Activated CD8-positive, alpha-beta T cell treated with anti-CD3 and anti-CD28 coated beads for 36 hours (primary cell): ENCODE measurements around the gene C14orf39. TPM values are rescaled to one million over a fixed set of nuclear protein-coding genes. Genes with fewer than 3 reads are reported as not detected.

ENCODE experiments used
- ATAC-seq: fragments of 200-7000 bp; cut with Tn5 transposase; one replicate; pipeline ENCODE4 v1.10.0; 2021; ENCODE audit warnings: mild to moderate bottlenecking, moderate library complexity
- CTCF ChIA-PET: fragments of 350-600 bp; sonication (Branson Sonifier 250); formaldehyde crosslinking; loops from one replicate; lab custom pipeline; 2021; ENCODE audit warnings: antibody characterized with exemption; lab: Charles Lee
- POLR2A ChIA-PET: fragments of 350-600 bp; sonication (Branson Sonifier 250); formaldehyde crosslinking; loops from one replicate; lab custom pipeline; 2021; ENCODE audit warnings: antibody characterized with exemption; lab: Charles Lee
- DNase-seq: peaks from one replicate; pipeline ENCODE4 v3.0.0-alpha.2; 2020
- H3K27ac Mint-ChIP-seq: one replicate; pipeline ENCODE4 v1.8.0; 2021; ENCODE audit warnings: mild to moderate bottlenecking, mixed read lengths
- H3K27me3 Mint-ChIP-seq: one replicate; pipeline ENCODE4 v1.8.0; 2021; ENCODE audit warnings: mixed read lengths
- H3K36me3 Mint-ChIP-seq: one replicate; pipeline ENCODE4 v1.8.0; 2021; ENCODE audit warnings: low read depth, mixed read lengths
- H3K4me1 Mint-ChIP-seq: one replicate; pipeline ENCODE4 v1.8.0; 2021; ENCODE audit warnings: low read depth, mixed read lengths
- H3K4me3 Mint-ChIP-seq: one replicate; pipeline ENCODE4 v1.8.0; 2021; ENCODE audit warnings: mild to moderate bottlenecking, moderate library complexity, mixed read lengths
- H3K9me3 Mint-ChIP-seq: one replicate; pipeline ENCODE4 v1.8.0; 2021; ENCODE audit warnings: mixed read lengths
- CTCF ChIP-seq: fragments of 200-600 bp; IDR thresholded peaks from one replicate; pipeline ENCODE4 v1.8.0; 2022; ENCODE audit warnings: antibody characterized with exemption, mild to moderate bottlenecking
- intact Hi-C: fragments of 100-400 bp; cut with micrococcal nuclease; formaldehyde crosslinking; loops from one replicate; pipeline ENCODE4 v1.10.0; 2022
- total RNA-seq, 2 experiments: library from RNA; stranded (reverse); gene quantifications; one replicate each; pipeline ENCODE4 v1.2.3, GENCODE V29; 2021

Gene C14orf39
- total RNA-seq, 2 experiments from 2014 or later: not detected

- Mint-ChIP-seq H3K4me3 (no peak overlapping the region), H3K9me3 (no peaks in the 10 kb centered on the region), H3K27ac (no peak overlapping the region), H3K27me3 (peaks cover 72% of the 10 kb centered on the region), H3K36me3 (no peaks in the 10 kb centered on the region), H3K4me1 (peaks cover 21% of the 10 kb centered on the region)
- ChIA-PET POLR2A (no interaction called here), CTCF (interaction anchor here (1.0 kb wide), 1 partner anchor 153 kb away, joined by 3 read pairs; no protein-coding TSS in a partner anchor)
- ATAC-seq (no peak), DNase-seq (no peak)
- TF ChIP-seq CTCF: no peak
- intact Hi-C loops: no loop called here
Measured at GRCh38 chr14:60506985-60507829, 21.3 kb upstream of the C14orf39 start.

- TF ChIP-seq CTCF: no peak
- DNase-seq: no peak
- Mint-ChIP-seq H3K4me3 (no peak overlapping the region), H3K9me3 (no peaks in the 10 kb centered on the region), H3K27me3 (peaks cover 69% of the 10 kb centered on the region), H3K27ac (no peak overlapping the region), H3K36me3 (no peaks in the 10 kb centered on the region), H3K4me1 (peaks cover 21% of the 10 kb centered on the region)
- intact Hi-C loops: no loop called here
- no peak for ATAC-seq
- ChIA-PET CTCF (interaction anchor here (1.0 kb wide), 2 partner anchors 153 to 156 kb away, joined by 3 read pairs; no protein-coding TSS in a partner anchor), POLR2A (interaction anchor here (0.6 kb wide), 1 partner anchor 34 kb away, joined by 3 read pairs; no protein-coding TSS in a partner anchor)
Measured at GRCh38 chr14:60506462-60506984, 20.7 kb upstream of the C14orf39 start.

- POLR2A ChIA-PET: interaction anchor here (0.6 kb wide), 1 partner anchor 34 kb away, joined by 3 read pairs; no protein-coding TSS in a partner anchor
- H3K4me3 Mint-ChIP-seq: no peak overlapping the region
- H3K4me1 Mint-ChIP-seq: peaks cover 21% of the 10 kb centered on the region
- H3K9me3 Mint-ChIP-seq: no peaks in the 10 kb centered on the region
- no peak for DNase-seq
- no peak for TF ChIP-seq CTCF
- no peak for ATAC-seq
- CTCF ChIA-PET: interaction anchor here (1.0 kb wide), 2 partner anchors 152 to 156 kb away, joined by 3 read pairs; no protein-coding TSS in a partner anchor
- peaks cover 71% of the 10 kb centered on the region for H3K27me3 Mint-ChIP-seq
- intact Hi-C loops: no loop called here
- H3K36me3 Mint-ChIP-seq: no peaks in the 10 kb centered on the region
- H3K27ac Mint-ChIP-seq: no peak overlapping the region
Measured at GRCh38 chr14:60506010-60506409, 20.1 kb upstream of the C14orf39 start.

GRCh38 chr14:60505448-60505847 is 19.6 kb upstream of the C14orf39 start:
- Mint-ChIP-seq H3K36me3 (no peaks in the 10 kb centered on the region), H3K9me3 (no peaks in the 10 kb centered on the region), H3K27me3 (peaks cover 70% of the 10 kb centered on the region), H3K4me1 (peaks cover 17% of the 10 kb centered on the region), H3K4me3 (no peak overlapping the region), H3K27ac (no peak overlapping the region)
- TF ChIP-seq CTCF: no peak
- ChIA-PET CTCF (no interaction called here), POLR2A (no interaction called here)
- ATAC-seq (no peak), DNase-seq (no peak)
- intact Hi-C loops: no loop called here

GRCh38 chr14:60502541-60502940 is 16.7 kb upstream of the C14orf39 start:
- CTCF ChIA-PET: no interaction called here
- no peak for TF ChIP-seq CTCF
- intact Hi-C loops: no loop called here

More at GRCh38 chr14:60502541-60502940, 16.7 kb upstream of the C14orf39 start:
- H3K27ac Mint-ChIP-seq: no peak overlapping the region
- ATAC-seq (no peak), DNase-seq (no peak)
- H3K27me3 Mint-ChIP-seq: peaks cover 43% of the 10 kb centered on the region
- no peaks in the 10 kb centered on the region for H3K9me3 Mint-ChIP-seq
- no peaks in the 10 kb centered on the region for H3K36me3 Mint-ChIP-seq
- POLR2A ChIA-PET: no interaction called here
- H3K4me3 Mint-ChIP-seq: no peak overlapping the region
- H3K4me1 Mint-ChIP-seq: peaks cover 4% of the 10 kb centered on the region
